NCI-H524 (cell line): ENCODE results near the gene ASTN2.
A peak's percentile ranks its signal among the peaks of the same experiment; 100 is the strongest.

Experiments
- DNase-seq, 2 experiments: peaks; one replicate each; lab custom pipeline; 2025; lab: John Stamatoyannopoulos, UW

The ASTN2 gene

DNA sequence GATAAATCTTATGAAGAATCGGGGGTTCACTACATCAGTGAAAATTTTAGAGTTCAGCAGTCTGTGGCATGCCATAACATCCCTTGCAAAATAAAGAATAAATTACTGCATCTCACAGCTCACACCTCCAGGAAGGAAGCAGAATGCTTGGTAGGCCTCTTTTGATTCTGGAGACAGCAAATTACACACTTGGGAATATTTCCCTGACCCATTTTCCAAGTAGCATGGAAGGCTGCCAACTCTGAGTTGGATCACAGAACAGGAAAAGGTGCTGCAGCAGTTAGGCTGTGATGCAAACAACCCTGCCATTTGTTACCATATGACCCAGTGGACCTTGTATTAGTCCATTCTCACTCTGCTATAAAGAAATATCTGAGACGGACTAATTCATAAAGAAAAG is 293.5 kb downstream of the ASTN2 start:
- DNase-seq = no peak

DNA sequence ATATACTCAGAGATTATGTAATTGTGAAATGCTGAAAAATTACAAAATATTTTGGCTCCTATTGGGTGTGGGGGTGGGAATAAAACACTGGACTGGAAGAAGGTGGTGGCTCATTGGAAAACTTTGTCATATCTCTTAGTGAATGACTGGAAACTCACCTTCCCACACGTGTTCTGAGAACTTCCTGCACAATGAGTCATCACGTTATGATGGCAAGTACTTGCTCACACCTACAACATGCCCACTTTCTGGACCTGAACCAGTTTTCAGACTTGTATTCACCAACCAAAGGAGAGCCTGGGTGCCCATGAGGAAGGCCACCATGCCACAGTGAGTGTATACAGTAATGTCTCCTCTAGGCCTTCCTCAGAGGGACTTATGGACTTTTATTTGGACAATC is 294.8 kb downstream of the ASTN2 start:
- no peak for DNase-seq

DNA sequence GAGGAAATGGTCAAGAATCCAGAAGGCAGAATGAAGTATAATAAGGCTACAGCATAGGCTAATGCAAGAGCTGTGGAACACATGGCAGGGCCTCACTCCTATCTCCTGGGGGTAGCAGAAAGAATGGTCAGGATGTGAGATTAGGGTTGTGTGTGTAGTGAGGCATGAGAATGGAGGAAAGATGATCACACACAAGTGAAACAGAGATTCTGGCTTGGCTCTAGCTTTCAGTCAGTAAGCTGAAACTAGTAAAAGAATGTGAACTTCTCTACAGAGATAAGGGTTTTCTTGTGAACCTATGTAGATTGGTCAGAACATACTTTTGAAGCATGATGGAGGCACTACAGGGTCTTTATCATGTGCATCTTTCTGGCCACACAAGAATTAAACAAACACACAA is 298.8 kb downstream of the ASTN2 start:
- no peak for DNase-seq

DNA sequence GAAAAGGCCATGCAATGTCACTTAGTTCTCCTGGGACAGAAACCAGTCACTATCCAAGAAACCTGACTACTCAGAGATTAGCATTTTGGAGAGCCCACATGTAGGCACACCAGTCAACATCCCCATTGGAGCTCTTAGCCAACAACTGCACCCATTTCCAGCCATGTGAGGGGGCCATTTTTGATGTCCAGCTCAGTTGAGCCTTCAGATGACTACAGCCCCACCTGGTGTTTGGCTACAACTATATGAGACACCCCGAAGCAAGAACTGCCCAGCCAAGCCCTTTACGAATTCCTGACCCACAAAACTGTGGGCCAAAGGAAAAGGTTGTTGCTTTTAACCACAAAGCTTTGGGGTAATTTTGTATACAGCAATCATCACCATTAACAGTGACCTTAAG is 300.1 kb downstream of the ASTN2 start:
- no peak for DNase-seq

DNA sequence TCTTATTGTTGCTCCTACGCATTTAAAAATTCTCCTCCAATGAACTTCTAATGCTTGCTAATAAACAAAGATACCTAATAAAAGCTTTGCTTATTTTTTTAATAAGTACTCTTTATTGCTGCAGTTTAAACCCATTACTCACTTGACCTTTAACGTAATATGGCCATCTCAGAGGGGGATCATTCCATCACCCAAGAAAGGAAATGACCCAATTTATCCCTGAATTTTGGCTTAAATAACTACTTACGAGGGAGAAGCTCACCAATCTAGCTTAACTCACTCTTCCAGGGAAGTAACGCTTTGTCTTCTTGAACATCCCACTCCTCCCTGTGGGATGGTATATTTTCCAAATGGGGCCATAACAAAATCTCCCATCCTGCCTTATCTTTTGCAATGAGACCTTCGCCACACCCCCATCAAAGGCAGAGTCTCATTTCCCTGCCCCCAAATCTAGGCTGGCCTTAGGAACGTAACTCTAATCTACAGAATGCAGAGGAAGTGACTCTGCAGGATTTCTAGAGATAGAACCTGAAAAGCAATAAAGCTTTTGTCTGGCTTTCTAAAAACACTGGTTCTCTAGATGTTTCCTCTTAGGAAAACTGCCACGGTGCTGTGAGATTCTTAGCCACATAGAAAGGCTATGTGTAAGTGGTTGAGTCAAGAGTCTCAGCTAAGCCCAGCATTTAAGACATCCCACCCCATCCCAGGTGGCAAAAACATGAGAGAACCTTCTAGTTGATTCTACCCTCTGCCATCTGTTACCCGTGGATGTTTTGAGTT is 310.0 kb downstream of the ASTN2 start:
- no peak for DNase-seq

DNA sequence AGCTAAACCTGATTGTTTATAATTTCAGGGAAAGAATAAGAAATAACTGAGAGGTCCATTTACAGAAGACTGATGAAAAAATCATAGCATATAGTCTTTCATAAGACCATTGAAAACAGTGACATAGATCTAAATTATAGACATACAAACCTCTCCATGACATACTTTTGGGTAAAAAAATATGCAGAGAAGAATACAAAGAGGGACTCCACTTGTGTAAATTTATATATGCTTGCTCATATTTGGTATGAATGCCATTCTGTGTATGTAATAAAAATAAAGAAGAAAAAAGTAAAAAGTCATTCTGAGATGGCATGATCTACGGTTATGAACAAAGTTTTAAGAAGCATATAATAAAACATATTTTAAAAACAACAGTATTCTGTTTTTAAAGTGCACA is 310.7 kb downstream of the ASTN2 start:
- DNase-seq = no peak

DNA sequence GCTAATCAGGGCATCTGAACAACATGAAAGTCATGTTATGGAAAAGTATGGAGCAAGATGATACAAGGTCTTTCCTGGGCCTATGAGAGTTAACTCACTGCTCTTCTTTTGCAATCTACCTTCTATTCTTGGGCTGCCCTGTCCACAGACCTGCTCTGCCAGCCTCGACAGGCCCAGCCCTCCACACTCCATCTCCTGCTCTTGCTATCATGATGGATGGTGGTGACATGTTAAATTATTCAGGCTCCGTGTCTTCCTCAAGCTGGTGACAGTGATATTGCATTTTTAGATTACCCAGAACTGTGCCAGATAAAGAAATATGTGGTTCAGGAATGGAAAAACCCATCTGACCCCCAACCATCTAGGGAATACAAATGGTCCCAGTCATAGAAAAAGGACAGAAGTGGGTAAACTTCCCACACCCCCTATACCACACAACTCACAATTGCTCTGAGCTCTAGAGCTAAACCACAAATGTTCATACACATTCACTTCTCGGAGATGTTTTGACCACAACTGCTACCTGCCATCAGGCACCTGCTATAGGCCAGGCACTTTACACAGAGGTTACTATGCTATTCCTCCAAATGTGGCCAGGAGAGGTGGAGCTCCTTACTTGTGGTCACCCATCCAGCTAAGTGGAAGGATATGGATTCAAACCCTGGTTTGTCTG is 311.3 kb downstream of the ASTN2 start:
- DNase-seq = no peak

DNA sequence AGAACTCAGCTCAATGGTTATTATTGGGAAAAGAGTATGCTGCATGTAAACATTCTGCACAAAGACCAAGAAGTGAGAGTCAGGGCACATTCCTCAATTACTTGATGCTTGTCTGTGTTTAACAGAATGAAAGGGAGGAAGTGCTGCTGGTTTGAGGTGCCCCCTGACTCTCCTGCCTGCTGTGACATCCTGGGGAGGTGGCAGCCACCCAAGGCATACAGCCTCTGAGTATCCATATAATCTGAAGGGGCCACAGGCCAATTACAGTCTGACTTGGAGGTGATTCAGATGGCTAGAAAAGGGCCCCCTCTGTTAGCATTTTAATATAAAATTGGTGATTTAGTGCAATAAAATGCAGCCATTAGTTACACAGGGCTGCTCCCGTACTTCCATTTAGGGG is 313.8 kb downstream of the ASTN2 start:
- DNase-seq = no peak

DNA sequence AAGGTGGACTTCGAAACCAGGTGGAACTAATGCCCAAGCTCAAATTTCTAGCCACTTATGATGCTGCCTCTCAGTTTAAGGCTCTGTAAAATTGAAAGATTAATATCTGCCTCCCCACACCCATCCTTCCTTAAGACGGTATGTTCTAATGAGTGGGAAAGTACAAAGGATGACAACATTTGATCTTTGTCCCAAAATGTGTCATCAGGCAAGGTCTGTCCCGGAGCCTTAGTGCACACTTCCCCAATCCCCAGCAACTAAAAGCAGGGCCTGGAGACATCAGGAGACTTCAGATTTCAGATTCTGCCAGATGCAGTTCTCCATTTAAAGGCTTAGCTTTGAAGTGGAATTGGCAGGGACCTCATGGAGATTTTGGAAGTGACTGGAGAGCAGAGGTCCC is 316.5 kb downstream of the ASTN2 start:
- DNase-seq = peak in 1 of 2 experiments; percentile 10

DNA sequence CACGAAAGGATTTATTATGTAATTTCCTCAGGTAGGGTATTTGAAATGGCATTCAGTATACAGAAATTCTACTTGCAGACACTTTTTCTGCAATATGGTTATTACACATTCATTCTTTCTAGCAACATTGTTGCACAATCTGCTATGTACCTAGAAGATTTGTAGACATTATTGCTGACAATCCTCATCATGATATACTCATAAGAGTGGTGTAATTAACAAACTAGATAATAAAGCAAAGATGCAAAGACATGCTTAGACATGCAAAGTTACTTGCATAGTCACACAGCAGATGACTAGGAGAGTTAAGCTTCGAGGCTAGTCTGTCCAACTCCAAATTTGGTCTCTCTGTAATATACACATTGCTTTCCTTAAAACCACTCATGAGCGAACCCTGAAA is 317.1 kb downstream of the ASTN2 start:
- DNase-seq = no peak

DNA sequence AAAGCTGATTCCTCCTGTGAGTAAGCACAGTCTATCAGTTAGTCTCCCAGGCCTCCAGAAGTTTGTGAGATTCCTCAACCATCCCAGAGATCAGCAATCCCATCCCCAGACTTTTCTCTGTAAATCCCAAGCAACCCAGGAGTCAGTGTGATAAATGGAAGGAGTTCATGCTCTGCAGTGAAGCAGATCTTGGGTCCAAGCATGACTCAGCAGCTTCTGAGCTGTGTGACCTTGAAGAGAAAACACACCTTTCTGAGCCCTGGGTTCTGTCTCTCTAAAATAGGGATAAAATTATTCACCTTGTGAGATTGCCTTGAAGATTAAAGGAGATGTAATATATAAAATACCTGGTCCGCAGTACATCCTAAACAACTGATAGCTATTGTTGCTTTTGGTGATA is 318.7 kb downstream of the ASTN2 start:
- no peak for DNase-seq

DNA sequence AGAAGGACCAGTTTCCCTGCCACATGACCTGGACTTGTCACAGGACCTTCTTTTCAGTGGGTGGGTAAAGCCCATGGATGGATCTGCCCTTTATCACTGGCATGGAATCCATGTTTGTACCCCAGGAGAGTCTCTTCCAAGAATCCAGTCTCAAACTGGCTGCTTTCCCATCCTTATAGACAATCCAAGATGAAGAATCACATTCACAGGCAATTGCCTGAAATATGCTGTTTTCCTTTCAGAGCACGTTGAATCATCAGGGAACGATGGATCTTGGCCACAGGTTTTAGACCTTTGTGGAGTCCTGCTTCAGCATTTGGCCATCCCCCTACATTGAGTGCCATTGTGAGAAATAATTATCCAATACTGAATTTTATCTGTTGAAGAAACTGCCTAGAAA is 319.8 kb downstream of the ASTN2 start:
- DNase-seq = no peak

DNA sequence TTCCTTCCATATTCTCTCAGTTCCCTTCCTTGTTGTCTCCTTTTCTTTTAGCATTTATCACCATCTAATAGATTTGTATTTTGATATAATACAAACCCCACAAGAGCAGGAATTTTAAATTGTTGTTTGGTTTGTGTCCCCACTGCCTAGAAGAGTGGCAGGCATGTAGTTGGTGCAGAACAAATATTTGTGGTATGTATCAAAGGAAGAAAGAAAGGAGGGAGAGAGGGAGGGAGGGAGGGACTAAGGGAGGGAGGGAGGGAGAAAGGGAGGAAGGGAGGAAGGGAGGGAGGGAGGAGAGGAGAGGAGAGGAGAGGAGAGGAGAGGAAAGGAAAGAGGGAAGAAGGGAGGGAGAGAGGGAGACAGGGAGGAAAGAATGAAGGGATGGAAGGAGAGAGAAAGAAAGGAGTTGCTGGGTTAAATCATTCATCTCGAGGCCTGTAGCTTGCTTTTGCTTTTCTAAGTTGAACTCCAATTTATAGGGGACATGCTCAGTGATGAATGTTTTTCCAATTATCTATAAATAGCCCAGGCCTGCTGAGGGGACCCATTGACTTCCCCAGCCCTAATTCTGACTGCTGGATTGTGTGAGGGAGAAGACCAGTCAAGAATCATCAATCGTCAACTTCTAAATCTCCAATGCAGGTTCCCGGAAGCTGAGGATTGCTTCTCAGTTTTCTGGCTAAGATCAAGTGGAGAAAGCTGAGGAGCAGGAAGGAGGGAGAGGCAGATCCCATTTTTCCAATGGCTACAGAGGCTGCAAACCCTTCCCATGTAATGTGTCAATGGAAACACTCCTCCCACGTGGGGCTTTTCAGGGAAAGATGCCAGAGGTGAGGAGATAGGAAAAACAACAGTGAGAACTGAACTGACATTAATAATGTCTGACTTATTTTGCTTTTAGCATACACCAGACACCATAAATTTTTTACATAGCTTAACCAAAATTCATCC is 320.7 kb downstream of the ASTN2 start:
- no peak for DNase-seq

DNA sequence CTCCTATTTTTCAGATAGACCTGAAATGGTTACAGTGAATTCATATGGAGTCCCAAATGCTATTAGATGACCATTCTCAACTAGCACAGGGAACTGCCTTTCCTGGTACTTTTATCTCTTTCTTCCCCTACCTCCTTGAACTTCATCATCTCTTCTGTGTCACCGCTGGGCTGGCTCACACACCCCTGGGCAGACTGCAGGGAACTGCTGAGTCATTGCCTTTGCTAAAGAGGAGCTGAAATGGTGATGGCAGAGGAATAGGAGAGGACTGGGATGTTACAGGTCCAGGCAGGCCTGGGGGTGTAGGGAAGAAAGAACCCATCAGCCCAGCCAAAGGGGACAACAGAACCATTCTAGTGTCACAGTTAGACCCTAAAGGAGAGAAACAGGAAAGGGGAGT is 322.3 kb downstream of the ASTN2 start:
- DNase-seq = no peak

DNA sequence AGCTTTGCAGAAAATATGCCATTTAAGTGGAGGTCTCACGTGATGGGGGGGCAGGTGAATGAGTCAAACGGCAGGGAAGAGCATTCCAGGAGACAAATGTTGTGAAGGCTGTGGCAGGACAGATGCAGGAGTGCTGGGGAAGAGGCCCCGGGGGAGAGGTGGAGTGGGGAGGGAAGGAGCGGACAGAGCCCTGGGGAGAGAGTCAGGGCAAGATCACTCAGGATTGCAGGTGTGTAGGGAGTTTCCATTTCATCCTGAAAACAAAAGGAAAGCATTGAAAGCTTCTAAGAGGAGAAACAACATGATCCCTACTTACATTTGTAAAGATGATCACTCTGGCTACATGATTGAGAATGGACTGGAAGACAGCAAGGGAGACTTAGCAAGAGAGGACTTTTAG is 323.3 kb downstream of the ASTN2 start:
- DNase-seq = peak in 1 of 2 experiments; percentile 5

DNA sequence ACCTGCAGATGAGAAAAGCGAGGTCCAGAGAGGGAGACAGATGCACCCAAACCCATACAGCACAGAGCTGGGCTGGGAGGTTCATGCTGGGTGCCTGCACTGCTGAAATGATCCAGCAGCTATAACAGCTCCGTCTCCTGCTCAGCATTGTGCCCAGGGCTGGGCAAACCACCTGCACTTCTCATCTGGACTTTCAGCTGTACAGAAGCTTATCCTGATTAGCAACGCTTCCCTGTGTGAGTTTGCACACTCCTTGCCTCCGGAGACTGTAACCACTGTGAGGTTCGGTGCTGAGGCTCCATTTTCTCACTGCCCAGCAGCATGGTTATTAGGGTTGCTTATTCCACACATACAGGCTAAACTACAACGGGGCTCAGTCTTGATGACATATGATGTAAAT is 326.1 kb downstream of the ASTN2 start:
- DNase-seq = no peak

DNA sequence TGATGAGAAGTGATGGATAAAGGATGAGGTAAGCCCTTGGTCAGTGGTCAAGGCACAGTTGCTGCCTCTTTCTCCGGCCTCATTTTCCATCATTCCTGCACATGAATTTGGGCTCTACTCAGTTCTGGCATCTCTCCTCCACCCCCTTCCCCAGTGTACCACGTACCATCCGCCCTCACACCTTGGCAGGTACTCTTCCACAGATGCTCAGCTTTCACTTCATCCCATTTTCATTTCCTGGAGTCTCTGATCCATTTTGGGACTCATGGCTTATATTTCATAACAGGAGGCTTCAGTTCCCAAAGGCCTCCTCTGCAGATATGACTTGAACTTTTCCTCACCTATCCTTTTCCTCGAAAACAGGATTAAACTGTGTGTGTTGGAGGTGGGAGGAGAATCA is 326.7 kb downstream of the ASTN2 start:
- no peak for DNase-seq

DNA sequence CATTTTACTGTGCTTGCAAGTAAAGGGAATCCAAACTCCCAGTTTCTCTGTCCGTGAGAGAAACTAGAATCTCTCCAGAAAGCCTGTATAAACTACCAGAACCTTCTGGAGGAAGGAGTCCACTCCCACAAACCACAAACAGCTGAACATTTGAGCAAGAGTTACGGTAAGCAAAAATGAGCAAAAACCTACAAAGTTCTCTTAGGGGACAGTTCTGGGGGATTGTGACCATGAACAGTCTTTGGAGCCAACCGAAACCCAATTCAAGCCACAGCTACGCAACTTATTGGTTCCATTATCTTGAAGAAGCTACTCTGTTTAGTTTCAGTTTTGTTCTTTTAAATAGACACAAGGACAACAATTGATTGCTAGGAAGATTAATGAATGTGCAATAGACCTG is 330.6 kb downstream of the ASTN2 start:
- no peak for DNase-seq

DNA sequence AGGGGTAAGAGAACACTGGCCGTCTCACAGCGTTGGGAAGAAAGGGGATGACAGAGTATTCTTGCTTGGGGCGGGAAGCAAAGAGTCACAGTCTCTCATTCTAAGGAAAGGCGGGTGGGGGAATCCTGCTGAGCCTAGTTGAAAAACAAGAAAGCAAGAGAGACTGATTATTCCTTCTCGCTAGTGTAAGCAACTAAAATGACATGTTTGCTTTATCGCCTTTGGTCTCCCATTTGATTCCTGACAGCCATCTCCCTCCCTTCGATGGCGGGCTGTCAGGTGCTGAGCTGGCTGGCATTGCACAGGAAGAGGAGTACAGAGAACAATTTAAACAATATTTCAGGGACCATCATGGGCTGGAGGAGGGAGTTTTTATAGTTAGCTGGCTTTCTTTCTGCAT is 331.3 kb downstream of the ASTN2 start:
- DNase-seq = no peak

DNA sequence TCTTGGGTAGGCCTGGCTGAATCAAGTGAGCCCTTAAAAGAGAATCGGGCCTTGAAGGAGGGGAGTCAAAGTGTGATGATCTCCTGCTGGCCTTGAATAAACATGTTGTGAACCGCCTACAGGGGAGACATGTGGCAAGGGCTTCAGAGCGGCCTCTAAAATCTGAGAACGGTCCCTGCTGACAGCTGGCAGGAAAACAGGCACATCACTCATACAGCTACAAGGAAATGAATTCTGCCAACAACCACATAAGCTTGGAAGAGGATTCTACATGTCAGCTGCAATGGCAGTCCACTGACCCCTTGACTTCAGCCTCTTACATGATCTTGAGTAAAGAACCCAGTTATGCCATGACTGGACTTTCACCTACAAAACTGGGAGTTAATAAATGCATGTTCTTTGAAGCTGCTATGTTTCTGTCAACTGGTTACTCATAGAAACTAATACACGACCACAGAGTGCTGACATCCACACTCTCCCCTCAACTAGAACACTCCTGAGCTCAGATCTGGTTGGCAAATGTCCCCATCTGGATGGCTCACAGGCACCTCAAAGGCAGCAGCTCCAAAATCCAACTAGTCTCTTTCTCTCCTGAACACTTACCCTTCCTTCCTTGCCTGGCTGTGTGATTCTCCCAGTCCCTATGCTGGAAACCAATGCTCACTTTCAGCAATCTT is 333.1 kb downstream of the ASTN2 start:
- DNase-seq = peak; percentile 57 to 89

DNA sequence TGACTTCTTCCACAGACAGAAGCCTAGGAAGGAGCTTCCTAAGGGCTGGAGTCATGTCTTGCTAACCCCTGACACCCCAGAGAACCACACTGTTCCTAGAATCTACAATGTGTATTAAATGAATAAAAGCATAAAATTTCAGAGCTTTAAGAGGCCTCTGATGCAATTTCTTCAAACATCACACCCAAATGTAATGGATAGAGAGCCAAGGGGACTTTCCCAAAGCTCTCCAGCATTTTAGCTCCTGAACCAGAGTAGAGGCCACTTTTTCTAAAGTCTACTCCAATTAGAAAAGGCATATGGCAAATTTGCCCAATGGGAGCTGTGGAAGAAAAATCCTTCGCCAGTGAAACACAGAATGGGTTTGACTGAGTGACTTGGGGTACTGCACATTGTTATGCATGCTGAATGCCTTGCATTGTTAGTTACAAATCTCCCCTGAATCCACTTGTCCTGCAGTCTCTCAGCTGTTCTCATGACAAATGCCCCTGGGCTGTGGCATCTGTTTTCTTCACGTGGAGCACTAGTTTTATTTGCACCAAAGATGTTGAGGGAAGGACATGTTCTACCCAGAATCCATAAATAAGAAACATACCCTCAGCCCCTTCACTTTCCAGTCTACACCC is 334.0 kb downstream of the ASTN2 start:
- peak in 1 of 2 experiments; percentile 50 for DNase-seq
